ENCODE data around the gene RBMX2. TPM values are rescaled to one million over a fixed set of nuclear protein-coding genes. Genes with fewer than 3 reads are reported as not detected.

Gene RBMX2
- total RNA-seq, 1 donor from 2014 or later = 30.2 TPM

- no peak for DNase-seq (ENCODE audit: low read depth, low spot score)
Observed at GRCh38 chrX:130444641-130445336, 43.0 kb downstream of the RBMX2 start.

GRCh38 chrX:130446974-130447373, 45.2 kb downstream of the RBMX2 start:
- no peak for DNase-seq (ENCODE audit: low read depth, low spot score)

Other genes with a start within 250 kb of the RBMX2 start
- gene AIFM1, start 236.1 kb upstream of the RBMX2 start, total RNA-seq = 29.9 and 31.9 TPM in 2 replicates
- 0.59 and 0.60 TPM in 2 replicates for gene RAB33A, start 230.0 kb upstream of the RBMX2 start, total RNA-seq
- gene ZNF280C, start 133.1 kb upstream of the RBMX2 start, total RNA-seq = 2.3 and 2.7 TPM in 2 replicates
- gene SLC25A14, start 62.1 kb upstream of the RBMX2 start, total RNA-seq = 9.7 and 9.8 TPM in 2 replicates
- not detected in 2 replicates for gene GPR119, start 16.3 kb upstream of the RBMX2 start, total RNA-seq